Vagina (tissue), 2 donors: ENCODE data around the gene STAT5A. TPM values are rescaled to one million over a fixed set of nuclear protein-coding genes. Genes with fewer than 3 reads are reported as not detected.
"Not testable (repeated sequence)": the region's sequence is repeated elsewhere in the genome, so short reads cannot be mapped to it uniquely, and the experiment has no call there.

Experiments used
- DNase-seq, 2 donors: peaks; one replicate each; pipeline ENCODE4 v3.0.0-alpha.2; 2017; ENCODE audit errors: extremely low spot score in 2 of 2
- H3K27ac ChIP-seq: fragments of 200-600 bp; sonication (generic); one replicate; pipeline ENCODE4 v1.5.1; 2019
- H3K27me3 ChIP-seq: fragments of 200-600 bp; sonication (generic); one replicate; pipeline ENCODE4 v1.5.1; 2019
- H3K36me3 ChIP-seq, 2 donors: fragments of 200-600 bp; sonication (generic); one replicate each; pipeline ENCODE4 v1.5.1; 2017 to 2019
- H3K4me1 ChIP-seq: fragments of 200-600 bp; sonication (generic); one replicate; pipeline ENCODE4 v1.5.1; 2019
- H3K4me3 ChIP-seq, 2 donors: fragments of 200-600 bp; sonication (generic); 1 replicate in 1 of 2; 2 replicates in 1 of 2; pipeline ENCODE4 v1.5.1; 2016 to 2019
- H3K9me3 ChIP-seq: fragments of 200-600 bp; sonication (generic); one replicate; pipeline ENCODE4 v1.5.1; 2019
- POLR2A ChIP-seq, 2 donors: fragments of 450-650 bp; IDR thresholded peaks; one replicate each; pipeline ENCODE4 v1.6.1; 2017; ENCODE audit warnings: antibody characterized with exemption in 2 of 2, mild to moderate bottlenecking in 2 of 2, moderate library complexity in 2 of 2
- POLR2AphosphoS5 ChIP-seq, 2 donors: sonication (generic); formaldehyde crosslinking; IDR thresholded peaks; one replicate each; pipeline ENCODE4 v1.9.0; 2017; ENCODE audit warnings: antibody characterized with exemption in 2 of 2, mild to moderate bottlenecking in 2 of 2, low read depth in 1 of 2; ENCODE audit not compliant: insufficient read depth in 1 of 2
- intact Hi-C: fragments of 100-400 bp; cut with DNase I; formaldehyde crosslinking; loops from one replicate; pipeline ENCODE4 v1.15.1; 2023
- total RNA-seq: library from RNA; depleted of rRNA; stranded (reverse); fragments of >200 nt; gene quantifications from one replicate; pipeline ENCODE4 v1.2.3, GENCODE V29; 2016
- TF ChIP-seq, protein P1 (sequence below), 3 experiments: fragments of 450-650 bp in 2 of 3; fragments of 200-600 bp in 1 of 3; sonication (generic) in 1 of 3; IDR thresholded peaks; one replicate each; pipeline ENCODE4 v1.5.1; 2017 to 2019; ENCODE audit warnings: antibody characterized with exemption in 3 of 3, mild to moderate bottlenecking in 2 of 3, moderate library complexity in 2 of 3

STAT5A gene
- 38.3 TPM for total RNA-seq

DNA sequence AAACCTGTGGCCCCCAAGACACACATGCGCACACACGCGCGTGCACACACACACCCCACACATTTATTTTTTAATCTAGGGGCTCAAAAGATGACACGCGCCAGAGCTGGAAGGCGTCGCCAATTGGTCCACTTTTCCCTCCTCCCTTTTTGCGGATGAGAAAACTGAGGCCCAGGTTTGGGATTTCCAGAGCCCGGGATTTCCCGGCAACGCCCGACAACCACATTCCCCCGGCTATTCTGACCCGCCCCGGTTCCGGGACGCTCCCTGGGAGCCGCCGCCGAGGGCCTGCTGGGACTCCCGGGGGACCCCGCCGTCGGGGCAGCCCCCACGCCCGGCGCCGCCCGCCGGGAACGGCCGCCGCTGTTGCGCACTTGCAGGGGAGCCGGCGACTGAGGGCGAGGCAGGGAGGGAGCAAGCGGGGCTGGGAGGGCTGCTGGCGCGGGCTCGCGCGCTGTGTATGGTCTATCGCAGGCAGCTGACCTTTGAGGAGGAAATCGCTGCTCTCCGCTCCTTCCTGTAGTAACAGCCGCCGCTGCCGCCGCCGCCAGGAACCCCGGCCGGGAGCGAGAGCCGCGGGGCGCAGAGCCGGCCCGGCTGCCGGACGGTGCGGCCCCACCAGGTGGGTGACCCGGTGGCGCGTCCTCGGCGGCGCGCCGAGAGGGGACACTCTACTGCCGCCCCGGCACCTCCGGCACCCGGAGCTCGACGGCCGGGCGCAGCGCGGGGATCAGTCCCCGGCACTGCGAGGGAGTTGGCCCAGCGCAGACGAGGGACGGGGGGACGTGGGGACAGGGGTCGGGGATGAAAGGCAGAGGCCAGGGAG lies at the start of gene STAT5A:
Gene STAT5A, plus strand, starts transcription at position 522 of the 826 bp plus-strand sequence. CDS start 914 bp downstream, outside the sequence.
- Histone ChIP-seq H3K36me3 (no peaks in the 10 kb centered on the region), H3K27me3 (no peaks in the 10 kb centered on the region), H3K27ac (peak within 1 kb of the TSS; percentile 90), H3K4me3 (peak within 1 kb of the TSS; percentile 61 to 89), H3K9me3 (no peaks in the 10 kb centered on the region), H3K4me1 (peaks cover 43% of the 10 kb centered on the region)
- TF ChIP-seq, protein P1, sequence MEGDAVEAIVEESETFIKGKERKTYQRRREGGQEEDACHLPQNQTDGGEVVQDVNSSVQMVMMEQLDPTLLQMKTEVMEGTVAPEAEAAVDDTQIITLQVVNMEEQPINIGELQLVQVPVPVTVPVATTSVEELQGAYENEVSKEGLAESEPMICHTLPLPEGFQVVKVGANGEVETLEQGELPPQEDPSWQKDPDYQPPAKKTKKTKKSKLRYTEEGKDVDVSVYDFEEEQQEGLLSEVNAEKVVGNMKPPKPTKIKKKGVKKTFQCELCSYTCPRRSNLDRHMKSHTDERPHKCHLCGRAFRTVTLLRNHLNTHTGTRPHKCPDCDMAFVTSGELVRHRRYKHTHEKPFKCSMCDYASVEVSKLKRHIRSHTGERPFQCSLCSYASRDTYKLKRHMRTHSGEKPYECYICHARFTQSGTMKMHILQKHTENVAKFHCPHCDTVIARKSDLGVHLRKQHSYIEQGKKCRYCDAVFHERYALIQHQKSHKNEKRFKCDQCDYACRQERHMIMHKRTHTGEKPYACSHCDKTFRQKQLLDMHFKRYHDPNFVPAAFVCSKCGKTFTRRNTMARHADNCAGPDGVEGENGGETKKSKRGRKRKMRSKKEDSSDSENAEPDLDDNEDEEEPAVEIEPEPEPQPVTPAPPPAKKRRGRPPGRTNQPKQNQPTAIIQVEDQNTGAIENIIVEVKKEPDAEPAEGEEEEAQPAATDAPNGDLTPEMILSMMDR (IDR thresholded peaks at IDR 0.05) = peak in 1 of 3 experiments; percentile 1
- TF ChIP-seq POLR2A (IDR thresholded peaks at IDR 0.05) = peak in 1 of 2 donors; percentile 84
- TF ChIP-seq POLR2AphosphoS5 (IDR thresholded peaks at IDR 0.05; ENCODE audit: insufficient read depth in 1 of 2, low read depth in 1 of 2) = peak in 1 of 2 donors; percentile 63
- DNase-seq = peak in 1 of 2 donors; percentile 93
- intact Hi-C loops = no loop called here

DNA sequence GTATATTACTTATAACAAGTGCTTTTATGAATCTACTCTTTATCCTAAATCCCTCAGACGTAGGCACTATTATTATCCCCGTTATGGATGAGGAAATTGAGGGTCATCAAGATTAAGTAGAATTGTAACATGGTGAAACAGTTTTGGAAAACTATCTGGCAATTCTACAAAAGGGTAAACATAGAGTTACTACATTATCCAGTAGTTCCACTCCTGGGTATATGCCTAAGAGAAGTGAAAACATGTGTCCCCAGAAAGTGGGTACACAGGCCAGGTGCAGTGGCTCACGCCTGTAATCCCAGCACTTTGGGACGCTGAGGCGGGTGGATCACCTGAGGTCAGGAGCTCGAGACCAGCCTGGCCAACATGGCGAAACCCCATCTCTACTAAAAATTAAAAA lies 48.7 kb upstream of the STAT5A start:
- DNase-seq, H3K9me3 ChIP-seq, H3K27ac ChIP-seq, intact Hi-C loops, H3K4me3 ChIP-seq, H3K36me3 ChIP-seq, H3K27me3 ChIP-seq: not testable (repeated sequence)
- peaks cover 15% of the 10 kb centered on the region for H3K4me1 ChIP-seq

DNA sequence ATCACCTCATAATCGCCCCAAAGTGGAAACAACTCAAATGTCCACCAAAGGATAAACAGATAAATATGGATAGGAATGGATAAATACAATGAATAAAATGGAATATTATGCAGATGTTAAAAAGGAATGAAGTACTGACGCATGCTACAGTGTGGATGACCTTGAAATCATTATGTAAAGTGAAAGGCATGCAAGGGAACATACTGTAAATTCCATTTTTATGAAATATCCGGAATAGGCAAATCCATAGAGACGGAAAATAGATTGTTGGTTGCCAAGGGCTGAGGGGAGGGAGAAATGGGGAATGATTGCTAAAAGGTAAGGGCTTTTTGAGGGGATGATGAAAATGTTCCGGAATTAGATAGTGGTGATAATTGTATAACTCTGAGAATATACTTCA lies 48.1 kb upstream of the STAT5A start:
- no peaks in the 10 kb centered on the region for H3K36me3 ChIP-seq
- no peak for TF ChIP-seq POLR2AphosphoS5 (IDR thresholded peaks at IDR 0.05; ENCODE audit: insufficient read depth in 1 of 2, low read depth in 1 of 2)
- TF ChIP-seq, protein P1 (IDR thresholded peaks at IDR 0.05) = no peak
- TF ChIP-seq POLR2A (IDR thresholded peaks at IDR 0.05) = no peak
- no peaks in the 10 kb centered on the region for H3K9me3 ChIP-seq
- no peak overlapping the region for H3K27ac ChIP-seq
- H3K4me3 ChIP-seq = no peak overlapping the region
- intact Hi-C loops = no loop called here
- H3K4me1 ChIP-seq = peaks cover 15% of the 10 kb centered on the region
- no peak for DNase-seq
- H3K27me3 ChIP-seq = no peaks in the 10 kb centered on the region

DNA sequence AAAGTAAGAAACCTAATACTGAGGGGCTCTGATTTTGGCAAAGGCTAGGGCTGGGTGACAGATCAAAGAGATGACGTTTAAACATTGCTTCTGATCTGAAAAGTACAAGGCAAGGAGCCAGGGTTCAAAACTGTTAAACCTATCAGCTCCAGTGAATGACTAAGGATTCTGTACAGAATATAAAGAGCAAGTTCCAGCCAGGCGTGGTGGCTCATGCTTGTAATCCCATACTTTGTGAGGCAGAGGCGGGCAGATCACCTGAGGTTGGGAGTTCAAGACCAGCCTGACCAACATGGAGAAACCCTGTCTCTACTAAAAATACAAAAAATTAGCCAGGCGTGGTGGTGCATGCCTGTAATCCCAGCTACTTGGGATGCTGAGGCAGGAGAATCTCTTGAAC lies 47.4 kb upstream of the STAT5A start:
- H3K4me3 ChIP-seq, H3K27me3 ChIP-seq, DNase-seq, H3K9me3 ChIP-seq, intact Hi-C loops, H3K36me3 ChIP-seq, H3K27ac ChIP-seq: not testable (repeated sequence)
- peaks cover 15% of the 10 kb centered on the region for H3K4me1 ChIP-seq

DNA sequence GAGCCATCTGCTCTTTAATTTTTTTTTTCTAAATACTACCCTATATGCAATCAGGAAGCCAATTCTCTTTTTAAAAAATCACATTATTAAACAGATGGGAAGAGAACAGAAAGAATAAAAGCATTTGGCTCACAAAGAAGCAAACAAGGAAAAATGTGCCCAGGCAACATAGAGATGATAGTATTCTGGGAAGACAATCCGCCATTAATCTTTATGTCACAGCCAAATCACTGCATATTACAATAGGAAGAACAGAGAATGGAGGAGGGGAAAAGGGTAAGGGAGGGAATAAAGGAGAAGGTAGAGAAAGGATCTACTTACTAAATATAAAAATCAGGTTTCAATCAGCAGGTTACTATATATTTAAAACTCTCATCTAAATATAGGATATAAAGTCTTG lies 46.4 kb upstream of the STAT5A start:
- H3K4me1 ChIP-seq = peaks cover 15% of the 10 kb centered on the region
- H3K36me3 ChIP-seq = no peaks in the 10 kb centered on the region
- TF ChIP-seq POLR2A (IDR thresholded peaks at IDR 0.05) (no peak), POLR2AphosphoS5 (IDR thresholded peaks at IDR 0.05; ENCODE audit: insufficient read depth in 1 of 2, low read depth in 1 of 2) (no peak)
- TF ChIP-seq, protein P1 (IDR thresholded peaks at IDR 0.05) = no peak
- intact Hi-C loops = no loop called here
- H3K27me3 ChIP-seq = no peaks in the 10 kb centered on the region
- no peaks in the 10 kb centered on the region for H3K9me3 ChIP-seq
- H3K4me3 ChIP-seq = no peak overlapping the region
- H3K27ac ChIP-seq = no peak overlapping the region
- no peak for DNase-seq

DNA sequence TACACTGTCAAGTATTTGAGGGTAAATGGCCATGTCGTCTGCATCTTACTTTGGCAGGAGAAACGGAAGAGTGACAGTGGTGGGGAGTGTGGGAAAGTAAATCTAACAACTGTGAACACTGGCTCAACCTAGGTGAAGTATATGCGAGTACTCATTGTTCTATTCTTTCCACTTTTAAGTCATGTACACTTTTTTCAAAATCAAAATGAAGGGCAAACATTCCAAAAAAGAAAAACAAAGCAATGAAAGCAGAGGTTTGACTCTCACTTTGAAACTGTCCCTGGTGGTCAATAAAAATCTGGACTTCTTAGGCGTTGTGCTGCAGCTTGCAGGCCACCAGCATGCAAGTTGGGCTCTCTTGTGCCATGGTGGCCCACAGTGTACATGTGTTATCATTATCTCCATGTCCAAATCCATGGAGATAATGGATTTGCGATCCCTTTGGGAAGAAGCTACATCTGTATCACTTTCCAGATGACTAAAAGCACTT lies 44.8 kb upstream of the STAT5A start:
- Histone ChIP-seq H3K27ac (no peak overlapping the region), H3K27me3 (no peaks in the 10 kb centered on the region), H3K4me1 (peaks cover 28% of the 10 kb centered on the region), H3K4me3 (no peak overlapping the region), H3K36me3 (no peaks in the 10 kb centered on the region), H3K9me3 (no peaks in the 10 kb centered on the region)
- no peak for DNase-seq
- intact Hi-C loops = no loop called here
- no peak for TF ChIP-seq POLR2A (IDR thresholded peaks at IDR 0.05)
- no peak for TF ChIP-seq POLR2AphosphoS5 (IDR thresholded peaks at IDR 0.05; ENCODE audit: insufficient read depth in 1 of 2, low read depth in 1 of 2)
- TF ChIP-seq, protein P1 (IDR thresholded peaks at IDR 0.05) = no peak

DNA sequence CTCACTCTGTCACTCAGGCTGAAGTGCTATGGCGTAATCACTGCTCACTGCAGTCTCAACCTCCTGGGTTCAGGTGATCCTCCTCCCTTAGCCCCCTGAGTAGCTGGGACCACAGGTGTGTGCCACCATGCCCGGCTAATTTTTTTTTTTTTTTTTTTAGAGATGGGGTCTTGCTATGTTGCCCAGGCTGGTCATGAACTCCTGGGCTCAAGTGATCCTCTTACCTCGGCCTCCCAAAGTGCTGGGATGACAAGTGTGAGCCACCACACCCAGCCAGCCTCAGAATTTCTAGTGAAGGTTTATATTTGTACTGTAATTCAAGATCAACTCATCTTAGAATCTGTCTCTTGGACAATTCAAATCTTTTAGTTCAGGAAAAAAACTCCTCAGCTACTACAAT lies 44.2 kb upstream of the STAT5A start:
- DNase-seq, H3K4me3 ChIP-seq, H3K9me3 ChIP-seq, intact Hi-C loops, H3K27ac ChIP-seq, H3K27me3 ChIP-seq, H3K36me3 ChIP-seq: not testable (repeated sequence)
- peaks cover 31% of the 10 kb centered on the region for H3K4me1 ChIP-seq

DNA sequence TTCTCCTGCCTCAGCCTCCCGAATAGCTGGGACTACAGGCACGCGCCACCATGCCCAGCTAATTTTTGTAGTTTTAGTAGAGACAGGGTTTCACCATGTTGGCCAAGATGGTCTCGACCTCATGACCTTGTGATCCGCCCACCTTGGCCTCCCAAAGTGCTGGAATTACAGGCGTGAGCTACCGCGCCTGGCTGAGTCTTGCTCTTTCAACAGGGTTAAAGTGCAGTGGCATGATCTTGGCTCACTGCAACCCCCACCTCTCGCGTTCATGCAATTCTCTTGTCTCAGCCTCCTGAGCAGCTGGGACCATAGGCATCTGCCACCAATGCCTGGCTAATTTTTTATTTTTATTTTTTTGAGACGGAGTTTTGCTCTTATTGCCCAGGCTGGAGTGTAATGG lies 43.1 kb upstream of the STAT5A start:
- H3K36me3 ChIP-seq, intact Hi-C loops, H3K9me3 ChIP-seq, DNase-seq, H3K4me3 ChIP-seq, H3K27ac ChIP-seq, H3K27me3 ChIP-seq: not testable (repeated sequence)
- H3K4me1 ChIP-seq = peaks cover 40% of the 10 kb centered on the region
